PC-9 (cell line): ENCODE data around the gene HEPACAM. TPM values are rescaled to one million over a fixed set of nuclear protein-coding genes. Genes with fewer than 3 reads are reported as not detected.

Source experiments
- BruUV-seq: library from RNA; stranded (reverse); fragments of 400-500 nt; replicated peaks from 2 replicates; lab custom pipeline; 2021; lab: Mats Ljungman, UMichigan
- CTCF ChIA-PET: fragments of 300-600 bp; sonication (Branson Sonifier 250); formaldehyde crosslinking; loops from one replicate; lab custom pipeline; 2022; ENCODE audit warnings: antibody characterized with exemption; lab: Charles Lee
- POLR2A ChIA-PET: fragments of 300-600 bp; sonication (Branson Sonifier 250); formaldehyde crosslinking; loops from one replicate; lab custom pipeline; 2022; ENCODE audit warnings: antibody characterized with exemption; ENCODE audit not compliant: unreplicated experiment; lab: Charles Lee
- DNase-seq, 2 experiments: peaks; one replicate each; pipeline versions ENCODE4 v3.0.0 to v3.0.0-alpha.2; 2015 to 2022; ENCODE audit warnings: mixed read lengths in 1 of 2
- H2AFZ ChIP-seq: fragments of 200-600 bp; sonication (generic); 2 replicates; pipeline ENCODE4 v1.8.1; 2017; ENCODE audit warnings: antibody characterized with exemption
- H3F3A ChIP-seq: fragments of 200-600 bp; sonication (generic); 2 replicates; pipeline ENCODE4 v1.8.1; 2017; ENCODE audit warnings: antibody characterized with exemption, mild to moderate bottlenecking, low read depth; ENCODE audit not compliant: insufficient read depth
- H3K27ac ChIP-seq: fragments of 200-600 bp; sonication (generic); 2 replicates; pipeline ENCODE4 v1.6.1; 2016; ENCODE audit warnings: mixed run types
- H3K27me3 ChIP-seq: fragments of 200-600 bp; sonication (generic); 2 replicates; pipeline ENCODE4 v1.6.1; 2016; ENCODE audit warnings: low read depth, mixed run types; ENCODE audit not compliant: insufficient read depth
- H3K36me3 ChIP-seq: fragments of 200-600 bp; sonication (generic); 2 replicates; pipeline ENCODE4 v1.6.1; 2016; ENCODE audit warnings: low read depth, mixed run types
- H3K4me1 ChIP-seq: fragments of 200-600 bp; sonication (generic); replicated peaks from 2 replicates; pipeline ENCODE4 v1.6.1; 2016; ENCODE audit warnings: mixed run types; ENCODE audit not compliant: insufficient read depth
- H3K4me2 ChIP-seq: fragments of 200-600 bp; sonication (generic); 2 replicates; pipeline ENCODE4 v1.6.1; 2017; ENCODE audit warnings: mixed run types
- H3K4me3 ChIP-seq: fragments of 200-600 bp; sonication (generic); 2 replicates; pipeline ENCODE4 v1.6.1; 2016; ENCODE audit warnings: mixed run types
- H3K79me2 ChIP-seq: fragments of 200-600 bp; sonication (generic); 2 replicates; pipeline ENCODE4 v1.6.1; 2017; ENCODE audit warnings: low read depth, mixed run types
- H3K9me2 ChIP-seq: fragments of 200-600 bp; sonication (generic); 2 replicates; pipeline ENCODE4 v1.8.1; 2017; ENCODE audit warnings: mild to moderate bottlenecking; ENCODE audit not compliant: insufficient read depth
- H3K9me3 ChIP-seq: fragments of 200-600 bp; sonication (generic); 2 replicates; pipeline ENCODE4 v1.8.1; 2016; ENCODE audit warnings: low read depth; ENCODE audit not compliant: insufficient read depth
- H4K20me1 ChIP-seq: fragments of 200-600 bp; sonication (generic); 2 replicates; pipeline ENCODE4 v1.8.1; 2017; ENCODE audit not compliant: insufficient read depth
- EZH2 ChIP-seq: fragments of 200-600 bp; sonication (generic); IDR thresholded peaks from 2 replicates; pipeline ENCODE4 v1.8.0; 2017; ENCODE audit warnings: antibody characterized with exemption, low read depth
- intact Hi-C: fragments of 100-400 bp; cut with micrococcal nuclease; formaldehyde crosslinking; loops from one replicate; pipeline ENCODE4 v1.10.0; 2022; ENCODE audit not compliant: unreplicated experiment
- total RNA-seq: library from RNA; stranded (reverse); gene quantifications from 2 replicates; pipeline ENCODE4 v1.2.3, GENCODE V29; 2021
- TF ChIP-seq, protein P1 (sequence below): fragments of 200-600 bp; sonication (generic); conservative IDR thresholded peaks from 2 replicates; pipeline ENCODE4 v1.6.1; 2017; ENCODE audit warnings: mixed run types, antibody characterized with exemption, mild to moderate bottlenecking, moderate library complexity

The HEPACAM gene
- total RNA-seq, 1 experiment from 2014 or later, result not detected

- CTCF ChIA-PET, result no interaction called here
- TF ChIP-seq EZH2, result no peak
- TF ChIP-seq, protein P1, sequence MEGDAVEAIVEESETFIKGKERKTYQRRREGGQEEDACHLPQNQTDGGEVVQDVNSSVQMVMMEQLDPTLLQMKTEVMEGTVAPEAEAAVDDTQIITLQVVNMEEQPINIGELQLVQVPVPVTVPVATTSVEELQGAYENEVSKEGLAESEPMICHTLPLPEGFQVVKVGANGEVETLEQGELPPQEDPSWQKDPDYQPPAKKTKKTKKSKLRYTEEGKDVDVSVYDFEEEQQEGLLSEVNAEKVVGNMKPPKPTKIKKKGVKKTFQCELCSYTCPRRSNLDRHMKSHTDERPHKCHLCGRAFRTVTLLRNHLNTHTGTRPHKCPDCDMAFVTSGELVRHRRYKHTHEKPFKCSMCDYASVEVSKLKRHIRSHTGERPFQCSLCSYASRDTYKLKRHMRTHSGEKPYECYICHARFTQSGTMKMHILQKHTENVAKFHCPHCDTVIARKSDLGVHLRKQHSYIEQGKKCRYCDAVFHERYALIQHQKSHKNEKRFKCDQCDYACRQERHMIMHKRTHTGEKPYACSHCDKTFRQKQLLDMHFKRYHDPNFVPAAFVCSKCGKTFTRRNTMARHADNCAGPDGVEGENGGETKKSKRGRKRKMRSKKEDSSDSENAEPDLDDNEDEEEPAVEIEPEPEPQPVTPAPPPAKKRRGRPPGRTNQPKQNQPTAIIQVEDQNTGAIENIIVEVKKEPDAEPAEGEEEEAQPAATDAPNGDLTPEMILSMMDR, result no peak
- no peaks in the 10 kb centered on the region for H3K9me3 ChIP-seq
- H2AFZ ChIP-seq, result no peak overlapping the region
- H3K4me3 ChIP-seq, result no peak overlapping the region
- no peaks in the 10 kb centered on the region for H3K36me3 ChIP-seq
- no peak overlapping the region for H3K27ac ChIP-seq
- H3K4me2 ChIP-seq, result no peak overlapping the region
- intact Hi-C loops, result no loop called here
- 0 out of 2 replicates have a peak, but pooled peaks cover 4% of the 10 kb centered on the region for H3K4me1 ChIP-seq
- POLR2A ChIA-PET, result no interaction called here
- DNase-seq, result no peak
- H4K20me1 ChIP-seq, result no peaks in the 10 kb centered on the region
- no peaks in the 10 kb centered on the region for H3K79me2 ChIP-seq
- H3K27me3 ChIP-seq, result 0 out of 2 replicates have a peak, but pooled peaks cover 2% of the 10 kb centered on the region
- no peaks in the 10 kb centered on the region for H3K9me2 ChIP-seq
- no peaks in the 10 kb centered on the region for H3F3A ChIP-seq
- BruUV-seq, result no TSS peak
Measured at GRCh38 chr11:124945826-124946225, 10.0 kb upstream of the HEPACAM start.

- no peaks in the 10 kb centered on the region for H3K9me3 ChIP-seq
- no peak overlapping the region for H3K4me3 ChIP-seq
- TF ChIP-seq, protein P1, result no peak
- no peak for TF ChIP-seq EZH2
- 0 out of 2 replicates have a peak, but pooled peaks cover 4% of the 10 kb centered on the region for H3K4me1 ChIP-seq
- H4K20me1 ChIP-seq, result no peaks in the 10 kb centered on the region
- H3K9me2 ChIP-seq, result no peaks in the 10 kb centered on the region
- no peak overlapping the region for H3K27ac ChIP-seq
- DNase-seq, result no peak
- intact Hi-C loops, result no loop called here
- no TSS peak for BruUV-seq
- ChIA-PET CTCF (no interaction called here), POLR2A (no interaction called here)
- peaks cover 3% of the 10 kb centered on the region; the same call in 1 of the 2 replicates for H3K27me3 ChIP-seq
- no peaks in the 10 kb centered on the region for H3F3A ChIP-seq
- no peaks in the 10 kb centered on the region for H3K79me2 ChIP-seq
- H2AFZ ChIP-seq, result no peak overlapping the region
- no peak overlapping the region for H3K4me2 ChIP-seq
- no peaks in the 10 kb centered on the region for H3K36me3 ChIP-seq
Measured at GRCh38 chr11:124944565-124944964, 8.7 kb upstream of the HEPACAM start.

GRCh38 chr11:124943741-124944140 lies 7.9 kb upstream of the HEPACAM start:
- Histone ChIP-seq H3K4me1 (0 out of 2 replicates have a peak, but pooled peaks cover 4% of the 10 kb centered on the region), H3F3A (no peaks in the 10 kb centered on the region), H3K36me3 (no peaks in the 10 kb centered on the region), H3K27ac (no peak overlapping the region), H3K9me3 (no peaks in the 10 kb centered on the region), H3K4me2 (no peak overlapping the region), H4K20me1 (no peaks in the 10 kb centered on the region), H3K9me2 (no peaks in the 10 kb centered on the region), H3K27me3 (peaks cover 6% of the 10 kb centered on the region; the same call in 1 of the 2 replicates), H3K79me2 (no peaks in the 10 kb centered on the region), H3K4me3 (no peak overlapping the region), H2AFZ (no peak overlapping the region)
- TF ChIP-seq, protein P1, result no peak
- no peak for TF ChIP-seq EZH2
- CTCF ChIA-PET, result no interaction called here
- BruUV-seq, result no TSS peak
- no peak for DNase-seq
- POLR2A ChIA-PET, result no interaction called here
- intact Hi-C loops, result no loop called here
